Measurements from ENCODE around the gene DNAJC17.

DNAJC17 gene

DNA sequence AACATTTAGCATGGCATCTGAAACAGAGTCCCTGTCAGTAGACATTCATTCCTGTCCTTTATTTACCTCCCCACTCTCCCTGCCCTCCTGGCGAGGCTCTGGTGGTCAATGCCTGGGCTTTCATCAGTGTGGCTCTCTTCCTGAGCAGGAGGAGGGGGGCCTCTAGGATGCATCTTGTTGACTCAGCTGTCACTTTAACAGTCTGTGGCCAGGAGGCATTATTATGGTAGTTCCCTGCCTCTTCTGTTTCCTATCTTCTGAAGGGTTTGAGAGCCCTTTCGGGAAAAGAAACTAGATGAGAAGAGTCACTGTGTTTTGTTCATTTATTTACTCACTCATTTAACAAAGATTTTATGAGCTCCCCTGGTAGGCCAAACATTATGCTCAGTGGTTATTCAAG, 23.6 kb upstream of the DNAJC17 start:
- in situ Hi-C loops (cut with MboI; ENCODE audit: low sequenced_read_pairs): no loop called here

DNA sequence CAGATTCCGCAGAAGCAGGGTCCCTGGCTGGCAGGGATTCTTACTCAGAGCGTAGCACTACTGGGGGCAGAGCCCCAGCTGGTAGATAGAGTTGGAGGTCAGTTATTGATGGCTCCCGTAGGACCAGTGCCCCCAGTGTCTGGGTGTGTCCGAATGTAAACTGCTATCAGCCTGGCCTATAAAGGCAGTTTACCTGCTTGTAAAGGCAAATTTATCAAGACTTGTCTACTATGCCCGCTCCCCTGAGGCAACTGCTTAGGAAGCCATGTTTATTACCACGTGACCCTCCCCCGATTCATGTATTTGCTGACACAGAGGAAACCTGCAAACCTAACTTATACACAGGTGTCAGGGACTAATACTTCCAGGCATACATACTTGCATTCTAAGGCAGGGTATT, 21.8 kb upstream of the DNAJC17 start:
- in situ Hi-C loops (cut with MboI; ENCODE audit: low sequenced_read_pairs): no loop called here

- in situ Hi-C loops (cut with MboI; ENCODE audit: low sequenced_read_pairs): no loop called here
Measured at GRCh38 chr15:40828447-40829036, 21.3 kb upstream of the DNAJC17 start, which contains the start of gene PPP1R14D. TSS of gene PPP1R14D (minus strand) at chr15:40828708. CDS start at chr15:40828641, 67 bp downstream.

- in situ Hi-C loops (cut with MboI; ENCODE audit: low sequenced_read_pairs): no loop called here
Measured at GRCh38 chr15:40826423-40827075, 19.3 kb upstream of the DNAJC17 start.

DNA sequence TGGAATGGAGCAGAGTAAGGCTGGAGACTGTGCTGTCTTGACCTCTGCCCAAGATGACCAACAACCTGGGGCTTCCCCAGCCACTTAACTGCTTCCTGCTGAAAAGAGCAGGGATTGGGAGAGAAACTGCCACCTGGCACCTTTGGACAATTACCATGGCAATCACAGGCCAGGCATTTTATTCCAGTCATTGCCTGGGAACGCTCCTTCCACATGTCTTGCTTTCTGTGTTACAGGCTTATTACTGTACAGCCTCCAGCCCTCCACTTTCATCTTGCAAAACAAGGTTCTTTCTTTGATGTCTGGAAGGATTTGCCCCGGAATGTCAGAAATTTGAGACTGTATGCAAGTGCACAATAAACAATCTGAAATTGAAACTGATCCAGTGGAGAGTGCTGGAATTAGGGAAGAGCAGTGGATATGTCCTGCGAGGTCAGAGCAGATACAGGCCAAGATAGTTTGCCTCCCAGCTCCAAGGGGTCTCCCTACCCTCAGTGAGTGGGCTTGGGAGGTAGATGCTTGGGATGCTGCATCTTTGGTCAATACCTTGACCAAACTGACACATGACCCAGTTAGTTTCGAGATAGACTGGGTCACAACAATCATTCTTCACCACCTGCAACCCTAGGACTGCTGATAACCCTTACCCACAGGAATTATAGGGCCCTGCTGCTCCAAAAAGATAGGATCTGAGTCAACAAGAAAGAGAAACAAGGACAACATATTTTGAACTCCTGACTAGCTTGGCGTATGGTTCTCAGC, 18.6 kb upstream of the DNAJC17 start:
- in situ Hi-C loops (cut with MboI; ENCODE audit: low sequenced_read_pairs): no loop called here

- in situ Hi-C loops (cut with MboI; ENCODE audit: low sequenced_read_pairs): no loop called here
Measured at GRCh38 chr15:40823572-40824343, 16.5 kb upstream of the DNAJC17 start.

- in situ Hi-C loops (cut with MboI; ENCODE audit: low sequenced_read_pairs): no loop called here
Measured at GRCh38 chr15:40821195-40821594, 13.9 kb upstream of the DNAJC17 start.

DNA sequence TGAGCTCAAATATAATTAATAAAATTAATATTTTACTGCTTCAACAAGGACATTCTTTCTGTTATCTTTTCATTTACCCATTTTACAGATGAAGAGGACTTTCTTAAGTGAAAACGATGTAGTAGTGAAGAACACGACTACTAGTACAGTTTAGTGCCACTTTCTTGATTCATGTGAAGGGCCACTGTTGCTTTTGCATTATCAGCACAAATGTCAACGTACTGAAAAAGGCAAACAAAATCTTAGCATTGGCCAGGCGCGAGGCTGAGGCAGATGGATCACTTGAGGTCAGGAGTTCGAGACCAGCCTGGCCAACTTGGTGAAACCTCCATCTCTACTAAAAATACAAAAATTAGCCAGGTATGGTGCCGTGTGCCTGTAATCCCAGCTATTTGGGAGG, 11.8 kb upstream of the DNAJC17 start:
- in situ Hi-C loops (cut with MboI; ENCODE audit: low sequenced_read_pairs): no loop called here

- in situ Hi-C loops (cut with MboI; ENCODE audit: low sequenced_read_pairs): no loop called here
Measured at GRCh38 chr15:40815042-40815698, 7.9 kb upstream of the DNAJC17 start.

DNA sequence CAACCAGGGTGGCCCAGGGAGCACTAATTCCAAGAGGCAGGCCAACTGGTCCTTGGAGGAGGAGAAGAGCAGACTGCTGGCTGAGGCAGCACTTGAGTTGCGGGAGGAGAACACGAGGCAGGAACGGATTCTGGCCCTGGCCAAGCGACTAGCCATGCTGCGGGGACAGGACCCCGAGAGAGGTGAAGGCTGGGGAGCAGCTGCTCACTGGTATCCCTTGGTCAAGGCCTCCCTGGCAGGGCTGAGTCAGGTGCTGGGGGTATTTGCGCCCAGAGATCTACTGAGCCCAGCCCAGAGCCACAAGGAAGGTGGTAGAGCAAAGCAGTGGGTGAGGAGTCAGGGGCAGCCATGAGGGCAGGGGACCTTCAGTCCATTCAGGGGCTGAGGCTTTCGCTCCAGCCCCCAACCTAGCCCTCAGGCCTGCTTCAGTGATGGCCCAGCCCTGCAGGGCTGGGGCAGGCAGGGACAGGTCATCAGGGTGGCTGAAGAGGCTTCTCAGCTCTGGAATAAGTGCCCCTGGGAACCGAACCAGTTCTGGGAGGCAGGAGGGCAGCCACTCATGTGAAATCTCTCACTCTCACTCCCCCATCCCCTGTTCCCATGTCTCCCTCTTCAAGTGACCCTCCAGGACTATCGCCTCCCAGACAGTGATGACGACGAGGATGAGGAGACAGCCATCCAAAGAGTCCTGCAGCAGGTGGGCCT, 5.6 kb upstream of the DNAJC17 start:
- in situ Hi-C loops (cut with MboI; ENCODE audit: low sequenced_read_pairs): no loop called here

GRCh38 chr15:40808861-40809450, 1.7 kb upstream of the DNAJC17 start:
- in situ Hi-C loops (cut with MboI; ENCODE audit: low sequenced_read_pairs): no loop called here

DNA sequence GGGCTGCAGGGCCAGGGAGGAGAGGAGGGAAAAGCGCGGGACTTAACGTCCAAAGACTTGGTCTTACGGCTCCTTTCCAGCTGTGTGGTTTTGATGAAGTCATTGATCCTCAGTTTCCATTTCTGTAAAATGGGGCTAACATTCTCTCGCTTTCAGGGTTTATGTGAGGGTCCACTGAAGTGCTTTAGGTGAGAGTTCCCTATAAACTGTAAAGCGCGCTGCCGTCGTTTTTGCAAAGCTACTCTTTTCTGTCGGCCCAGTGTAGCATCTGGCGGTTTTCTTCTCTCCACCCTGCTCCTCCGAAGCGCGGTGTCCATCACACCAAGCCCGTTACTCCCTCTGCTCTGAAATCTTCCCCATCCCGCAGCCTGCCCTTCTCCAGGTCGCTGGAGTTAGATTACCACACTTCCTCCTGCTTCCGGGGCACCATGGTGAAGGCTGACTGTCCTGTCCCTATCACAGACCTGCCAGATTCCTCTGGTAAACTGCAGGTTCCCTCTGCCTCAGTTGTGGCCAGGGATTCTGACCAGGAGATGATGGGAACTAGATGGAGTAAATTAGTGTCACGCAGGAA, 702 bp upstream of the DNAJC17 start:
- in situ Hi-C loops (cut with MboI; ENCODE audit: low sequenced_read_pairs): no loop called here

DNA sequence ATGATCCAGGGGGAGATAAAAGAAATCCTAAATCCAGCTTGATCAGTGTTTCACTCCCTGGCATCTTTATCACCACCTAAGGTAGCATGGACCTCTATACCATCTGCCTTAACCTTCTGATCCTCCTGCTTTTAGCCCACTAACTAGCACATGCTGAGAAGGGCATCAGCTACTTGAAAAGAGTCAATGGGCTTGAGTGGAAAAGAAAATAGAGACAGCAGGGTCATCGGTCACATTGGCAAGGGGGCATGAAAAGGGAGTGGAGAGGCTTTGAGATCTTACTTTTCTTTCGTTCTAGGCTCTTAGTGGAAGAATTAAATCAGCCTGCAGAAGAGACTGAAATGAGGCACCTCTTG, 623 bp downstream of the DNAJC17 start:
- in situ Hi-C loops (cut with MboI; ENCODE audit: low sequenced_read_pairs): no loop called here

DNA sequence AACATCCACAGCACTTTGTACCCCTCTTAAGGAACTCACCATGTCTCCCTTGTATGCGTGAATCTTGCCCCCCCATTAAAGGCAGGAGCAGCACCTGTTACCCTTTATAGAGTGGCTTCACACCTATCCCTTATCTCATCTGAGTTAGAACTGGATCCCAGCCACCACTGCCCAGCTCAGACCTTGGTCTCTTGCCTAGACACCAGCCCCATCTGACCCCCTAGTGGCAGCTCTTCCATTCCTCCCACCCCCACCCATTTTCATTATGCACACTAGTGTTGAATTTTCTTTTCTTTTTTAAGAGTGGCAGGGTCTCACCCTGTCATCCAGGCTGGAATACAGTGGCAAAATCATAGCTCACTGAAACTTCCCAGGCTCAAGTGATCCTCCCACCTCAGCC, 3.6 kb downstream of the DNAJC17 start:
- in situ Hi-C loops (cut with MboI; ENCODE audit: low sequenced_read_pairs): no loop called here

GRCh38 chr15:40803076-40803475, 4.2 kb downstream of the DNAJC17 start:
- in situ Hi-C loops (cut with MboI; ENCODE audit: low sequenced_read_pairs): no loop called here

- in situ Hi-C loops (cut with MboI; ENCODE audit: low sequenced_read_pairs): no loop called here
Measured at GRCh38 chr15:40799523-40799922, 7.8 kb downstream of the DNAJC17 start.

- in situ Hi-C loops (cut with MboI; ENCODE audit: low sequenced_read_pairs): no loop called here
Measured at GRCh38 chr15:40796512-40796911, 10.8 kb downstream of the DNAJC17 start.

DNA sequence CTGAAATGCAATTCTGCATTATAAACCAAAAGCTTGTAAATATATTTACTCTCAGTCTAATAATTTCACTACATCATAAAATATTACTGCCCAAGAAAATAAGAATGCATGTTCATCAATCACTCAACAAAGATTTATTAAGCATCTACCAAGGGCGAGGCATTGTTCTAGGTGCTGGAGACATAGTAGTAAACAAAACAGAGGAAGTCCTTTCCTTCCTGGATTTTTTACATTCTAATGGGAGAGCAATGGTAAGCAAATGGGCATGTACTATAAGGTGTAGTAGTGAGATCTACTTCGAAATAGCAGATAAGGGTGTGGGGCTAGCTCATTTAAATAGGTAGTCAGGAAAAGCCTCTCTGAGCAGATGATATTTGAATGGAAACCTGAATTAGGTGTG, 11.2 kb downstream of the DNAJC17 start:
- in situ Hi-C loops (cut with MboI; ENCODE audit: low sequenced_read_pairs): no loop called here

- in situ Hi-C loops (cut with MboI; ENCODE audit: low sequenced_read_pairs): no loop called here
Measured at GRCh38 chr15:40793216-40793989, 13.9 kb downstream of the DNAJC17 start.

Measured in HL-60/S4 (cell line).